Body of pancreas (tissue), 4 donors: ENCODE data around the gene DCDC2. TPM values are rescaled to one million over a fixed set of nuclear protein-coding genes. Genes with fewer than 3 reads are reported as not detected.
A peak's percentile ranks its signal among the peaks of the same experiment; 100 is the strongest.

Experiments
- ATAC-seq: fragments of 150-250 bp; one replicate; pipeline ENCODE4 v1.9.1; 2016
- DNase-seq, 4 donors: peaks; one replicate each; pipeline ENCODE4 v3.0.0-alpha.2; 2019
- H3K27ac ChIP-seq, 4 donors: fragments of 200-600 bp; sonication (generic); 1 replicate in 3 of 4; 2 replicates in 1 of 4; pipeline versions ENCODE4 v1.5.1 to v1.6.1; 2016 to 2019; ENCODE audit warnings: mild to moderate bottlenecking in 1 of 4, mixed read lengths in 1 of 4, moderate library complexity in 1 of 4
- H3K27me3 ChIP-seq, 2 donors: fragments of 200-600 bp; sonication (generic); one replicate each; pipeline ENCODE4 v1.6.0; 2016; ENCODE audit warnings: mild to moderate bottlenecking in 1 of 2
- H3K36me3 ChIP-seq, 2 donors: fragments of 200-600 bp; sonication (generic); replicated peaks in 1 of 2; 2 replicates each; pipeline ENCODE4 v1.5.1; 2016; ENCODE audit warnings: low read depth in 2 of 2; ENCODE audit not compliant: insufficient read depth in 1 of 2
- H3K4me1 ChIP-seq: fragments of 200-600 bp; sonication (generic); one replicate; pipeline ENCODE4 v1.6.0; 2016
- H3K4me3 ChIP-seq, 2 donors: fragments of 200-600 bp; sonication (generic); 1 replicate in 1 of 2; 2 replicates in 1 of 2; pipeline ENCODE4 v1.5.1; 2016 to 2019
- H3K9me3 ChIP-seq, 3 donors: fragments of 200-600 bp; sonication (generic); 1 replicate in 2 of 3; 2 replicates in 1 of 3; pipeline ENCODE4 v1.5.1; 2016
- POLR2A ChIP-seq, 3 donors: fragments of 450-650 bp; IDR thresholded peaks; one replicate each; pipeline ENCODE4 v1.6.1; 2016; ENCODE audit warnings: antibody characterized with exemption in 3 of 3, mild to moderate bottlenecking in 2 of 3
- WGBS, 2 donors: methylation state at CpG; one replicate each; pipeline ENCODE4 v1.1.5; 2017; 5-methylcytosine and 5-hydroxymethylcytosine counted together
- intact Hi-C: fragments of 100-400 bp; cut with DNase I; formaldehyde crosslinking; loops from one replicate; pipeline ENCODE4 v1.15.1; 2023
- total RNA-seq, 2 donors: library from RNA; depleted of rRNA; stranded (reverse); fragments of >200 nt; gene quantifications; one replicate each; pipeline ENCODE4 v1.1.0, GENCODE V29; 2016
- TF ChIP-seq, protein P1 (sequence below), 7 experiments: fragments of 450-650 bp in 4 of 7; fragments of 200-600 bp in 3 of 7; sonication (generic) in 3 of 7; IDR thresholded peaks; one replicate each; pipeline ENCODE4 v1.5.1; 2016 to 2019; ENCODE audit warnings: antibody characterized with exemption in 7 of 7

DCDC2 gene
- total RNA-seq, 2 donors from 2014 or later = 20.8 to 37.4 TPM

GRCh38 chr6:24358219-24358821 is 461 bp upstream of the DCDC2 start:
- H3K27me3 ChIP-seq = no peaks in the 10 kb centered on the region
- H3K36me3 ChIP-seq = no peaks in the 10 kb centered on the region
- 19 to 22% methylated on average over 12 of the region's 12 CpGs for WGBS, 2 donors
- intact Hi-C loops = no loop called here
- TF ChIP-seq, protein P1, sequence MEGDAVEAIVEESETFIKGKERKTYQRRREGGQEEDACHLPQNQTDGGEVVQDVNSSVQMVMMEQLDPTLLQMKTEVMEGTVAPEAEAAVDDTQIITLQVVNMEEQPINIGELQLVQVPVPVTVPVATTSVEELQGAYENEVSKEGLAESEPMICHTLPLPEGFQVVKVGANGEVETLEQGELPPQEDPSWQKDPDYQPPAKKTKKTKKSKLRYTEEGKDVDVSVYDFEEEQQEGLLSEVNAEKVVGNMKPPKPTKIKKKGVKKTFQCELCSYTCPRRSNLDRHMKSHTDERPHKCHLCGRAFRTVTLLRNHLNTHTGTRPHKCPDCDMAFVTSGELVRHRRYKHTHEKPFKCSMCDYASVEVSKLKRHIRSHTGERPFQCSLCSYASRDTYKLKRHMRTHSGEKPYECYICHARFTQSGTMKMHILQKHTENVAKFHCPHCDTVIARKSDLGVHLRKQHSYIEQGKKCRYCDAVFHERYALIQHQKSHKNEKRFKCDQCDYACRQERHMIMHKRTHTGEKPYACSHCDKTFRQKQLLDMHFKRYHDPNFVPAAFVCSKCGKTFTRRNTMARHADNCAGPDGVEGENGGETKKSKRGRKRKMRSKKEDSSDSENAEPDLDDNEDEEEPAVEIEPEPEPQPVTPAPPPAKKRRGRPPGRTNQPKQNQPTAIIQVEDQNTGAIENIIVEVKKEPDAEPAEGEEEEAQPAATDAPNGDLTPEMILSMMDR (IDR thresholded peaks at IDR 0.05) = no peak
- TF ChIP-seq POLR2A (IDR thresholded peaks at IDR 0.05) = no peak
- DNase-seq (peak; percentile 35 to 48 (median 44)), ATAC-seq (no peak)
- peaks cover 5% of the 10 kb centered on the region for H3K4me1 ChIP-seq
- peak overlapping the region in 3 of 4 donors; percentile 86 to 92 (median 89) for H3K27ac ChIP-seq
- no peaks in the 10 kb centered on the region for H3K9me3 ChIP-seq
- peak overlapping the region in 1 of 2 donors; percentile 51 for H3K4me3 ChIP-seq

- H3K27me3 ChIP-seq = no peaks in the 10 kb centered on the region
- H3K4me3 ChIP-seq = peak overlapping the region in 1 of 2 donors; percentile 51
- H3K36me3 ChIP-seq = no peaks in the 10 kb centered on the region
- peak overlapping the region in 3 of 4 donors; percentile 86 to 92 (median 89) for H3K27ac ChIP-seq
- peaks cover 5% of the 10 kb centered on the region for H3K4me1 ChIP-seq
- TF ChIP-seq, protein P1 (IDR thresholded peaks at IDR 0.05) = no peak
- TF ChIP-seq POLR2A (IDR thresholded peaks at IDR 0.05) = no peak
- DNase-seq = no peak
- intact Hi-C loops = no loop called here
- no peak for ATAC-seq
- H3K9me3 ChIP-seq = no peaks in the 10 kb centered on the region
- WGBS, 2 donors = 39% methylated on average over 5 of the region's 5 CpGs
Measured at GRCh38 chr6:24356310-24356973, 1.4 kb downstream of the DCDC2 start.

- Histone ChIP-seq H3K4me3 (peak overlapping the region in 1 of 2 donors; percentile 11), H3K4me1 (peaks cover 3% of the 10 kb centered on the region), H3K27me3 (no peaks in the 10 kb centered on the region), H3K36me3 (no peaks in the 10 kb centered on the region), H3K27ac (peak overlapping the region in 3 of 4 donors; percentile 18 to 92 (median 89)), H3K9me3 (no peaks in the 10 kb centered on the region)
- no peak for TF ChIP-seq POLR2A (IDR thresholded peaks at IDR 0.05)
- TF ChIP-seq, protein P1 (IDR thresholded peaks at IDR 0.05) = no peak
- ATAC-seq (no peak), DNase-seq (no peak)
- intact Hi-C loops = no loop called here
- WGBS, 2 donors = 18 to 30% methylated on average over 4 of the region's 4 CpGs
Measured at GRCh38 chr6:24355393-24355792, 2.5 kb downstream of the DCDC2 start.

GRCh38 chr6:24353861-24354260 is 4.0 kb downstream of the DCDC2 start:
- intact Hi-C loops = no loop called here
- 69 to 76% methylated on average over 1 of the region's 1 CpG for WGBS, 2 donors
- H3K4me3 ChIP-seq = no peak overlapping the region
- H3K27ac ChIP-seq = peak overlapping the region in 2 of 4 donors; percentile 89 to 92
- ATAC-seq (no peak), DNase-seq (no peak)
- H3K4me1 ChIP-seq = peaks cover 10% of the 10 kb centered on the region
- no peaks in the 10 kb centered on the region for H3K9me3 ChIP-seq
- no peaks in the 10 kb centered on the region for H3K27me3 ChIP-seq
- TF ChIP-seq, protein P1 (IDR thresholded peaks at IDR 0.05) = no peak
- no peak for TF ChIP-seq POLR2A (IDR thresholded peaks at IDR 0.05)
- no peaks in the 10 kb centered on the region for H3K36me3 ChIP-seq
